SK-MEL-5 (cell line): ENCODE measurements around the gene TLCD3B. TPM values are rescaled to one million over a fixed set of nuclear protein-coding genes. Genes with fewer than 3 reads are reported as not detected.
"Not testable (repeated sequence)": the region's sequence is repeated elsewhere in the genome, so short reads cannot be mapped to it uniquely, and the experiment has no call there.

Experiments used
- DNase-seq: peaks from one replicate; pipeline ENCODE4 v3.0.0-alpha.2; 2016; ENCODE audit warnings: low read depth, low spot score
- in situ Hi-C: cut with HindIII; loops from 2 replicates; pipeline ENCODE4 v1.10.0; 2016; ENCODE audit warnings: low sequenced_read_pairs, high pct_unique_total_duplicates, low pct_unique_long_range_greater_than_20kb
- total RNA-seq: library from RNA; depleted of rRNA; stranded (reverse); fragments of >200 nt; shearing (Covaris generic); gene quantifications from 2 replicates; pipeline ENCODE4 v1.2.3, GENCODE V29; 2014

Gene TLCD3B
- total RNA-seq, 1 experiment from 2014 or later, result not detected

DNA sequence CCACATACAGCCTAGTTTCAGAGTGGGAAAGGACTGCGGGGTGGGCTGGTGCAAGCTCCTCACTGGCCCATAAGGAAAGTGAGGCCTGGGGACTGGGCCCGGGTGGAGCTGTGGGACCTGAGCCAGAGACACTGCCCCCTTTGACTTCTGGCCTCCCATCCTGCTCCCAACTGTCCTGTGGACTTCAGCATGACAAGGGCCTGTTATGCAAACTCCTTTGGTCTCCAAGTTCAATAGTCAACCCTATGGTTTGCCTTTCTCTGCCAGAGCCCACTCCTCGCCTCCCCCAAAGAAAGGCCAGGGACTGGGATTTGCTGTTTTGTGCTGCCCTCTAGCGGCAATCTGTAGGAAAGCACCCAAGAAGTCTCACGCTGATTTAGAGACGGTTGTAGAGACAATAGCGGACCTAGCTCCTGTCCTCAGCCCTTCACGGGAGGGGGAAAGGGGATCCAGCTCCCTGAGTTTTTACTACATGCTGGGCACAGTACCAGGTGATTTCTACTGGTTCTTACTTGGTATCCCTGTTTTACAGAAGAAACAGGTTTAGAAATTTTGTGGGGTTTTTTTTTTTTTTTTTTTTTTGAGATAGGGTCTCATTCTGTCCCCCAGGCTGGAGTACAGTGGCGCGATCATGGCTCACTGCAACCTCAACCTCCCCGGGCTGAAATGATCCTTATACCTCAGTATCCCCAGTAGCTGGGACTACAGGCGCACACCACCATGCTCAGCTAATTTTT, 1.2 kb upstream of the TLCD3B start:
- DNase-seq, result peak; percentile 76
- in situ Hi-C loops, result no loop called here

DNA sequence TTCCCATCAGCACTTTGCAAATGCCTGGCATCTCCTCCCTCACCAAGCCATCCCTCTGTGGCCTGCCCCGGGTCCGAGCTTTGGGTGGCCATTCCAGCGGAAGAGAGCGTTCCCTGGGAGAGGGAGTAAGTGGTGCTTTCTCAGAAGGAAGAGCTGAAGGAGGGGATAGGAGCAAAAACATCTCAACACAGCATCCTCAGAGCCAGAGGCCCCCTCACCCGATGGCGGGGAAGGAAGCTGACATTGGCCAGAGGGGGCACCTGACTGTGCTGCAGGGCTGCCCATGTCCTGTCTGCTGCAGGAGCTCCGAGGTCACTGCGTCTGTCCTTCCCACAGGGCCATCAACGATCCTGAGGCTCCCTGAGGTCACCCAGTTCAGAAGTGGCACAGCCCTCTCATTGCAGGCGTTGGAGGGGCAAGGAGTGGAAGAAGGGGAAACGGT, 427 bp upstream of the TLCD3B start:
- in situ Hi-C loops, result no loop called here

DNA sequence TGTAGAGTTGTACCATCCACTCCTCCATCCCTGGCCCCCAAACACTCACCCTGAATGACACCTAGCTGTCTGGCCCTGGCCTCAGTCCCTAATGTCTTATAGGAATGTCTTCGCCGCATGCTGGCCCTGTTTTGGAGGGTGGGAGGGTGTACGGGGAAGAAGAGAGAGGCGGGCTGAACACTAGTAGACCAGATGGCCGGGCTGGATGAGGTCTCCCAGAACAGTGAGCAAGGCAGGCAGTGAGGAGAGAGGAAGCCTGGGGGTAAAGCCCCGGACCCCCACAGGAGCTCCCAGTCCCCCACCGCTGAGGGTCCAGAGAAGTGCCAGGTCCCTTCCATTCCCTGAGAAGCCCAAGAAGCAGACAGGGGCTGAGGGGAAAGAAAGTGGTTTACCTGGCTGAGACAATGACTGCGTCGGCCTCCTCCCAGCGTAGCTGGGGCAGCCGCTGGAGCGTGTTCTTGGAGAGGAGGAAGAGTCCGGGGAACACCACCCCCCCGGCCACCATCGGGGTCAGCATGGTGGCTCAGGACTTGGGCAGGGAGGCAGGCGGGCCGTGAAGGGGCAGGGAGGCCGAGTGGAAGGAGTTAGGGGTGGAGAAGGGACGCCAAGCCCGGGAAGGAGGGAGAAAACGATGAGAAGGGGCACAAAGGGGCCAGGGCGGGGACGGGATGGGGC, 923 bp downstream of the TLCD3B start:
- no peak for DNase-seq
- in situ Hi-C loops, result no loop called here

More for the DNA sequence above, 427 bp upstream of the TLCD3B start:
- DNase-seq, result no peak

DNA sequence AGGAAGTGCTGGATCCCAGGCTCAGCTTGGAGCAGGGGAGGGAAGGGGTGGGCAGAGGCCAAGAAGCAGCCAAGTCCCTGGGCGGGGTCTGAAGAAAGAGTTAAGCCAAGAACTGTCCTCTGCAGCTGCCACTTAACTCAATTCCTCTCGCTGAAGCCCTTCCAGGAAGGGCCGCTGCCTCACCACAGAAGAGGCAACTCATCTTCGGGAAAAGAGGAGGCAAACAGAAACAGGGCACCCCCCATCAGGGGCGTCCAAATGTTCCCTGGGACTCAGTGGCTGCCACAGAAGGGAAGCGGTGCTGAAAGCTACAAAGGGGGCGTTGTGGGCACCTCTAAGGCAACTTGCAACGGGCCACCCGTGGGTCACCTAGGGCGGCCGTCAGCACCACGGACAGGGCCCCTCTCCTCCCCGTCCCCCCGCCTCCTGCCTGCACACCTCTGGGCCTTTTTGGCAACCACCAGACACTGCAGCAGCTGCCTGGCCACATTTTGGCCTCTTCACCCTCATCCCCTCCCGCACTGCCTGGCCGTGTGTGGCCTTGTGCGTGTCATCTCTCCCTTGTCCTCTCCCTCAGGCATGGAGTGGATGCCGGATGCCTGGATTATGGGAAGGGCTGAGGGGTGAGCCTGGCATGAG, 2.5 kb downstream of the TLCD3B start:
- DNase-seq, result no peak
- in situ Hi-C loops, result no loop called here

DNA sequence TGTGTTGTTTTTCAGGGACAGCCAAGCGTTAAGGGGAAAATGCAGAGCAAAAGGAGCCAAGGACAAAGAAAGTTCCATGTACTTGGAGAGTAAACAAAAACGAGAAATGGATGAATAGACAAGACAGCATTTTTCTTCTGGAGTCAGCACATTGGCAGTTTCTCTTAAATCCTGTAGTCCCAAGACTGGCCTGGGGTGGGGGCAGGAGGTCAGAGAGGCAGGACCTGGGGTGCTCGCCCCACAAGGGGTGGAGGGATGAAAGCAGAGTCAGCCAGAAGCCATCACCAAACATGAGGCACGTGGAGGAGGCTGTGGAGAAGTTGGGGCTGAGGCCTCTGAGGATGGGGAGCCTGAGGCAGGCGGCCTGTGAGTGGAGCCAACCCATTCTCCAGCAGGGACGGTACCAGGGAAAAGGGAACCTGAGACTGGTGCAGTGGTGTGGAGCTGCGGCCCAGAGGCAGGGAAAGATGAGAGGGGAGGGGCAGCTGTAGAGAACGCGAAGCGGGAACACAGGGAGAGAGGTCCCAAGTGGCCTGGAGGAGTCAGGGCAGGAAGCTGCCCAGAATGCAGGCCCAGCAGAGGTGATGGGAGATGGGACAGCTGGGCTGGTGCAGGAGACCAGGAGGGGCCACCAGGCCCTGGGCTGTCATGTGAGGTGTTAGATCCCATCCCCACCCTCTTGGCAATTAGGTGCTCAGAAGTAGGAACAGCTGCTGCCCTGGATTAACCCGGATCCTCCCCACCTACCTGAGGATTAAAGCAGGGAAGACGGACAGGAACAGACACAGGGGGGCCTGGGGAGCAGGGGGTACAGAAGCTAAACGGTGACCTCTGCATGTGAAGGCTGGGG, 3.3 kb downstream of the TLCD3B start:
- in situ Hi-C loops, result no loop called here
- no peak for DNase-seq

DNA sequence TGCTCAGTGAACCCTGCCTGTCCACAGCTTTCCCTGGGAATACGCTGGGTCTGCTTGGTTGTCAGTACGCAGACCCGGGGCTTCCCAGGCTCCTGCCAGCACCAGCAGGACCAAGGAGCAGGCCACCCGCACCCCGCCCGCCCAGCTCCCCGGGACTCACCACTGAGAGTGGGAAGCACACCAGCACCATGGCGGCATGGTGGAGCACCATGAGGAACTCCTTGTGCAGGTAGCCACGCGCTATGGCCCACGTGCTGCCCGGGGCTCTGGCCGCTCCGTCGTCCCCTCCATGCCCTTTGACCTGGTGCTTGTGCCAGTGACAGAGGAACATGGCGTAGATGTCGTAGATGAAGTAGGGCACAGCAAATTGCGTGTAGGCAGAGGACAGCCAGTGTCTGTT, 4.6 kb downstream of the TLCD3B start:
- in situ Hi-C loops, result no loop called here
- no peak for DNase-seq

DNA sequence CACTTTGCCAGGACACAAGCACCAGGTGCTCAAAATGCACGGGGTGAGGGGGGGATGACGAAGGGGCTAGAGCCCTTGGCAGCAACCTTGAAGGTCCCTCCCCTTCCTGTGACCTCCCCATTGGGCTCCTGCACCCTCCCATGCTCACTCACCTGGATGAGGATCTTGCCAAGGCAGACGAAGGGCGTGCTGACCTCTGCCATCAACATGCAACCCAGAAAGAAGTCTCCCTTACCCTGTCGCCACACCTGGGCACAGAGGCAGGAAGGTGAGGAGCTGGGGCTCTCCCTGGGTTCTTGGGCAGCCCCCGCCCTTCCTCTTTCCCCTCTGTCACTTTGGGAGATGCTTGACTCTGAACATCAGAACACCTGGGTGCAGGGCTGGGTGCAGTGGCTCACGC, 5.5 kb downstream of the TLCD3B start:
- in situ Hi-C loops, result no loop called here
- no peak for DNase-seq

DNA sequence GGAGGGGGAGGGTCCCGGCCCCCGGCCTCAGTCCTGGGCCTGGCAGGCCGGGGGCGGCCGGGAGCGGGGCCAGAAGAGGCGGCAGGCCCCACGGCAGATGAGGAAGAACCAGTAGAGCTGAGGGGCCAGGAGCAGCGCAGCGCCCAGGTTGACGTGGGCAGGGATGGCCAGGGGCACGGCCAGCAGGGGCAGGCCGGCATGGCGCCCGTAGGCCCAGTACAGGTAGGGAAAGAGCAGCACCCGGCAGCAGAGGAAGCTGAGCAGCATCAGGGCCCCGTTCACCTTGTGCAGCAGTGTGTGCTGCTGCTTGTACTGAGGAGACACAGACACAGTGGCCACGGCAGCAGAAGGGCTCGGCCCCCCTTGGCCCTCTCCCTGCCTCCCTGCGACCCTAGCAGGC, 5.9 kb downstream of the TLCD3B start:
- in situ Hi-C loops, result no loop called here
- DNase-seq, result no peak

DNA sequence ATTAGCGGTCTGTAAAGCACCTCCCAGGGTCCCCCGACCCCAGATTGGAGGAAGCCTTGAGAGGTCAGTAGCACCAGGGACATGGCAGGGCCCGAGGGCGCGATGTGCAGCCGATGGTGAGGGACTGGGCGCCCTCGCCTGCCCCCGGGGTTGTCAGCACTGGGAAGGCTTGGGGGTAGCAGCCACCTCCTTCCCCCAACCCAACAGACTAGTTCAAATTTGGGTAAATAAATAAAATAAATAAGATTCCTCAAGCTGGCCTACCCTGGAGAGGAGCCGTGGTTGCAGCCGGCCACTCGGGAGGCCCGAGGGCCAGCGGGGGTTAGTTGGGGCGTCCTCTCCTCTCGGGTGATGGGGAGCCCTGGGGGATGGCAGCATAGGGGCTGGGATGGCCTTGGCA, 6.6 kb downstream of the TLCD3B start:
- DNase-seq, result no peak
- in situ Hi-C loops, result no loop called here

DNA sequence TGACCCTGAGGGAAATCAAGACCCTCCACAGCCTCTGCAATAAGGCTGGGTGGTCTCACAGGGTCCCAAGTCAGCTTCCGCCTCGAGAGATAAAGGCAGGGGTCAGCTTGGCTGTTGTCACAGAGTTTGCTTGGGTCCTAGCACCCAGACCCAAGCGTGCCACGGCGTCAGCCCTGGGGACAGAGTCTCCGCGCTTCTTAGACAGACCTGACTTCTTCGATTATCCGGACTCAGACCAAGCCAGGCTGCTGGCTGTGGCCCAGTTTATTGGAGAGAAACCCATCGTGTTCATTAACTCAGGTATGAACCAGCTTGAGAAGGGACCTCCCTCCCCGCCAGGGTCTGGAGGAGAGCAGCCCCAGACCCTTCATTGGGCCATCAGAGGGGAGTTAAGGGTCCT, 7.5 kb downstream of the TLCD3B start:
- DNase-seq, result no peak
- in situ Hi-C loops, result no loop called here

DNA sequence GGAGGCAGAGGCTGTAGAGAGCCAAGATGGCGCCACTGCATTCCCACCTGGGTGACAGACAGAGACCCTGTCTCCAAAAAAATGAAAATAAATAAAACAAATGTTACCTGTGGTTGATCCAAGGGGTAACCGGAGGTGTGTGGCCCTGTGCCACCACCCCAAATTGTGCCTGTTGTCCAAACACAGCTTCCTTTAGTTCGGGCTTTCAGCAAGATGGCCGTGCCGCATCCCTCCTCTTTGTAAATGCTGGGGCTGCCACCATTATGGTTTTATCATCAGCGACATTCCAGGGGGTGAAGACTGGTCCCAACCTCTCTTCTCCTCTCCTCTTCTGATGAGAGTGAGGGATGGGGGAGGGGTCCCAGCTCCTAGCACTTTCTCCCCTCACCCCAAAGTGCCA, 8.2 kb downstream of the TLCD3B start, which contains the start of gene C16orf92:
TSS of gene C16orf92 (plus strand) at position 312 of the 400 bp plus-strand sequence. CDS start 143 bp downstream, outside the sequence.
- DNase-seq, result no peak
- in situ Hi-C loops, result no loop called here

DNA sequence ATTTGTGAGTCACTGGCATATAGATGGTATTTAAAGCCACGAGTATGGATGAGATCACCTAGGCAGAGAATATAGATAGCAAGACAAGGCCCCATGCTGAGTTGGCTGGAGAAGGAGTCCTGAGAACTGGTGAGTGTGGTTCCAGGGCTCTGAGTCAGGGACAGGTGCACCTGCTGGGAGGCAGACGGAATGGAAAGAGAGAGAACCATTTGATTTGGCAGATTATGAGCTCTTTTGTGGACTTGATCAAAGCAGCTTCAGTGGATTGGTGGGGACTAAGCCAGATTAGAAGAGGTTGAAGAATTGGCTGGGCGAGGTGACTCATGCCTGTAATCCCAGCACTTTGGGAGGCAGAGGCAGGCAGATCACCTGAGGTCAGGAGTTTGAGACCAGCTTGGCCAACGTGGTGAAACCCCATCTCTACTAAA, 12.3 kb downstream of the TLCD3B start:
- no peak for DNase-seq
- in situ Hi-C loops, result no loop called here

DNA sequence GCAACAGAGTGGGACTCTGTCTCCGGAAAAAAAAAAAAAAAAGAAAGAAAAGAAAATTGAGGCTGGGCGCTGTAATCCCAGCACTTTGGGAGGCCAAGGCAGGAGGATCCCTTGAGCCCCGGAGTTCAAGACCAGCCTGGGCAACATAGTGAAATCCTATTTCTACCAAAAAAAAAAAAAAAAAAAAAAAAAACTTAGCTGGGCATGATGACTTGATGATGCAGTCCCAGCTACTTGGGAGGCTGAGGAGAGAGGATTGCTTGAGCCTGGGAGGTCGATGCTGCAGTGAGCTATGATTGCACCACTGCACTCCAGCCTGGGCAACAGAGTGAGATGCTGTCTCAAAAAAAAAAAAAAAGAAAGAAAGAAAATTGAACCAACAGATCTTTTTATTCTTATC, 13.1 kb downstream of the TLCD3B start:
- in situ Hi-C loops, DNase-seq: not testable (repeated sequence)

DNA sequence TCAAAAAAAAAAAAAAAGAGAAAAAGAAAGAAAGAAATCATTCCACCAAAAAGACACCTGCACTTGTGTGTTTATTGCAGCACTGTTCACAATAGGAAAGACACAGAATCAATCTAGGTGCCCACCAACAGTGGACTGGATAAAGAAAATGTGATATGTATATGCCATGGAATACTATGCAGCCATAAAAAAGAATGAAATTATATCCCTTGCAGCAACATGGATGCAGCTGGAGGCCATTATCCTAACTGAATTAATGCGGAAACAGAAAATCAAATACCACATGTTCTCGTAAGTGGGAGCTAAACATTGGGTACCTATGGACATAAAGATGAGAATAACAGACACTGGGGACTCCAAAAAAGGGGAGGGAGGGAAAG, 13.8 kb downstream of the TLCD3B start:
- in situ Hi-C loops, result no loop called here
- no peak for DNase-seq

DNA sequence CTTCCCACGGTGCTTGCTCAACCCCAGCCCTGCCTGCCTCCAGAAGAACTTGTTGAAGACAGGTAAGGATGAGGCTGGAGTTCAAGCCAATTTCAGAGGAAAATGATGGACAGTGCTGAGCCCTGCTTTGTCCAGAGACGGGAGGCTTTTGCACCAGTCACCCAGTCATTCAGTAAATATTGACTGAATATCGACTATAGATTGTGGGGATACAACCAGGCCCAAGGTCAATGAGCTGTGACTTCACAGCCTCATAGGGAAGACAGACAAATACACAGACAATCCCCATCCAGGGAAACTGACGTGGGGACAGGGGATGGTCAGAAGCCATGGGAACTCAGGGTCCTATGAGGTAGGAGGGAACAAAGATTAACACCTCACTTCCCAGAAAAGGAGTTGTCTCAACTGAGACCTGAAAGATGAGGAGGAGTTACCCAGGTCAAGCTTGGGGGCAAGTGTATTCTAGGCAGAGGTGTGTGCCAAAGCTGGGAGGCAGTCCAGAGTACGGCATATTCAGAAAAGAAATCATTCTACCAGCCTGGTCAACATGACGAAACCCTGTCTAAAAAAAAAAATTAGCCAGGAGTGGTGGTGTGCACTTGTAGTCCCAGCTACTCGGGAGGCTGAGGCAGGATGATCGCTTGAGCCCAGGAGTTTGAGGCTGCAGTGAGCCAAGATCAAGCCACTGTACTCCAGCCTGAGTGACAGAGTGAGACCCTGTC, 14.4 kb downstream of the TLCD3B start:
- DNase-seq, result no peak
- in situ Hi-C loops, result no loop called here

DNA sequence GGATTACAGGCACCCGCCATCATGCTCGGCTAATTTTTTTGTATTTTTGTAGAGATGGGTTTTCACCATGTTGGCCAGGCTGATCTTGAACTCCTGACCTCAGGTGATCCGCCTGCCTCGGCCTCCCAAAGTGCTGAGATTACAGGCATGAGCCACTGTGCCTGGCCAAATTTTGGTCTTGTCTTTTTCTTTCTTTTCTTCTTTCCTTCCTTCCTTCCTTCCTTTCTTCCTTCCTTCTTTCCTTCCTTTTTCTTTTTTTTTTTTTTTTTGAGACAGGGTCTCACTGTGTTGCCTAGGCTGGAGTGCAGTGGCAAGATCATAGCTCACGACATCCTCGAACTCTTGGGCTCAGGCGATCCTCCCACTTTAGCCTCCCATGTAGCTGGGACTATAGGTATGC, 15.6 kb downstream of the TLCD3B start:
- in situ Hi-C loops, DNase-seq: not testable (repeated sequence)

DNA sequence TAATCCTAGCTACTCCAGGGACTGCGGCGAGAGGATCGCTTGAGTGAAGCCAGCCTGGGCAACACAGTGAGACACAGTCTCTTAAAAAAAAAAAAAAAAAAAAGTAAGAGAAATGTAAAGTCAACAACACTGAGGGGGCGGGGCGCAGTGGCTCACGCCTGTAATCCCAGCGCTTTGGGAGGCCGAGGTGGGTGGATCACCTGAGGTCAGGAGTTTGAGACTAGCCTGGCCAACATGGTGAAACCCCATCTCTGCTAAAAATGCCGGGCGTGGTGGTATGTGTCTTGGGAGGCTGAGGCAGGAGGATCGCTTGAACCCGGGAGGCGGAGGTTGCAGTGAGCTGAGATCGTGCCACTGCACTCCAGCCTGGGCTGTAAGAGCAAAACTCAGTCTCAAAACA, 18.5 kb downstream of the TLCD3B start:
- DNase-seq, in situ Hi-C loops: not testable (repeated sequence)
